ENCODE results near the gene SUN1.
A peak's percentile ranks its signal among the peaks of the same experiment; 100 is the strongest.
"Not testable (repeated sequence)": the region's sequence is repeated elsewhere in the genome, so short reads cannot be mapped to it uniquely, and the experiment has no call there.

SUN1 gene

GRCh38 chr7:908591-909357, 76.5 kb downstream of the SUN1 start:
- H3K4me3 ChIP-seq (ENCODE audit: extremely low read depth, insufficient read depth, low read length, poor library complexity, severe bottlenecking) = peak overlapping the region; percentile 18
- not testable (repeated sequence) for H3K36me3 ChIP-seq (ENCODE audit: control insufficient read depth, insufficient read depth, low read length); H3K27ac ChIP-seq (ENCODE audit: low read depth, low read length, severe bottlenecking); H3K4me1 ChIP-seq (ENCODE audit: control insufficient read depth, insufficient read depth, low read length, poor library complexity, severe bottlenecking); H3K9me3 ChIP-seq (ENCODE audit: control insufficient read depth, low read length)
- WGBS, 2 experiments (ENCODE audit: insufficient coverage in 2 of 2) = 23 to 31% methylated on average over 29 to 38 of the region's 73 CpGs

GRCh38 chr7:909358-910329, 77.4 kb downstream of the SUN1 start:
- WGBS, 2 experiments (ENCODE audit: insufficient coverage in 2 of 2) = 63 to 65% methylated on average over 51 of the region's 58 CpGs
- Histone ChIP-seq H3K4me3 (ENCODE audit: extremely low read depth, insufficient read depth, low read length, poor library complexity, severe bottlenecking) (peak overlapping the region; percentile 18), H3K27ac (ENCODE audit: low read depth, low read length, severe bottlenecking) (no peak overlapping the region), H3K36me3 (ENCODE audit: control insufficient read depth, insufficient read depth, low read length) (no peaks in the 10 kb centered on the region), H3K4me1 (ENCODE audit: control insufficient read depth, insufficient read depth, low read length, poor library complexity, severe bottlenecking) (peaks cover 3% of the 10 kb centered on the region), H3K9me3 (ENCODE audit: control insufficient read depth, low read length) (no peaks in the 10 kb centered on the region)

GRCh38 chr7:910441-910861, 78.2 kb downstream of the SUN1 start:
- H3K27ac ChIP-seq (ENCODE audit: low read depth, low read length, severe bottlenecking) = no peak overlapping the region
- 83 to 88% methylated on average over 8 to 11 of the region's 11 CpGs for WGBS, 2 experiments (ENCODE audit: insufficient coverage in 2 of 2)
- no peaks in the 10 kb centered on the region for H3K36me3 ChIP-seq (ENCODE audit: control insufficient read depth, insufficient read depth, low read length)
- H3K9me3 ChIP-seq (ENCODE audit: control insufficient read depth, low read length) = no peaks in the 10 kb centered on the region
- peaks cover 2% of the 10 kb centered on the region for H3K4me1 ChIP-seq (ENCODE audit: control insufficient read depth, insufficient read depth, low read length, poor library complexity, severe bottlenecking)
- H3K4me3 ChIP-seq (ENCODE audit: extremely low read depth, insufficient read depth, low read length, poor library complexity, severe bottlenecking) = no peak overlapping the region

GRCh38 chr7:910931-911431, 78.7 kb downstream of the SUN1 start:
- no peaks in the 10 kb centered on the region for H3K9me3 ChIP-seq (ENCODE audit: control insufficient read depth, low read length)
- H3K4me1 ChIP-seq (ENCODE audit: control insufficient read depth, insufficient read depth, low read length, poor library complexity, severe bottlenecking) = peaks cover 3% of the 10 kb centered on the region
- WGBS, 2 experiments (ENCODE audit: insufficient coverage in 2 of 2) = 86 to 91% methylated on average over 15 to 16 of the region's 19 CpGs
- H3K36me3 ChIP-seq (ENCODE audit: control insufficient read depth, insufficient read depth, low read length) = no peaks in the 10 kb centered on the region
- no peak overlapping the region for H3K4me3 ChIP-seq (ENCODE audit: extremely low read depth, insufficient read depth, low read length, poor library complexity, severe bottlenecking)
- H3K27ac ChIP-seq (ENCODE audit: low read depth, low read length, severe bottlenecking) = no peak overlapping the region

- H3K36me3 ChIP-seq (ENCODE audit: control insufficient read depth, insufficient read depth, low read length) = no peaks in the 10 kb centered on the region
- peaks cover 3% of the 10 kb centered on the region for H3K4me1 ChIP-seq (ENCODE audit: control insufficient read depth, insufficient read depth, low read length, poor library complexity, severe bottlenecking)
- no peak overlapping the region for H3K27ac ChIP-seq (ENCODE audit: low read depth, low read length, severe bottlenecking)
- no peak overlapping the region for H3K4me3 ChIP-seq (ENCODE audit: extremely low read depth, insufficient read depth, low read length, poor library complexity, severe bottlenecking)
- WGBS, 2 experiments (ENCODE audit: insufficient coverage in 2 of 2) = 93% methylated on average over 39 of the region's 41 CpGs
- no peaks in the 10 kb centered on the region for H3K9me3 ChIP-seq (ENCODE audit: control insufficient read depth, low read length)
Observed at GRCh38 chr7:911791-912480, 79.7 kb downstream of the SUN1 start.

- Histone ChIP-seq H3K4me3 (ENCODE audit: extremely low read depth, insufficient read depth, low read length, poor library complexity, severe bottlenecking) (no peak overlapping the region), H3K36me3 (ENCODE audit: control insufficient read depth, insufficient read depth, low read length) (no peaks in the 10 kb centered on the region), H3K27ac (ENCODE audit: low read depth, low read length, severe bottlenecking) (no peak overlapping the region), H3K9me3 (ENCODE audit: control insufficient read depth, low read length) (no peaks in the 10 kb centered on the region), H3K4me1 (ENCODE audit: control insufficient read depth, insufficient read depth, low read length, poor library complexity, severe bottlenecking) (peaks cover 3% of the 10 kb centered on the region)
- WGBS, 2 experiments (ENCODE audit: insufficient coverage in 2 of 2) = 81 to 89% methylated on average over 14 to 26 of the region's 31 CpGs
Observed at GRCh38 chr7:913736-914520, 81.7 kb downstream of the SUN1 start.

GRCh38 chr7:914521-915194, 82.4 kb downstream of the SUN1 start:
- H3K36me3 ChIP-seq (ENCODE audit: control insufficient read depth, insufficient read depth, low read length) = no peaks in the 10 kb centered on the region

GRCh38 chr7:915291-916218, 83.3 kb downstream of the SUN1 start:
- Histone ChIP-seq H3K4me3 (ENCODE audit: extremely low read depth, insufficient read depth, low read length, poor library complexity, severe bottlenecking) (no peak overlapping the region), H3K4me1 (ENCODE audit: control insufficient read depth, insufficient read depth, low read length, poor library complexity, severe bottlenecking) (peaks cover 3% of the 10 kb centered on the region), H3K9me3 (ENCODE audit: control insufficient read depth, low read length) (no peaks in the 10 kb centered on the region), H3K27ac (ENCODE audit: low read depth, low read length, severe bottlenecking) (no peak overlapping the region), H3K36me3 (ENCODE audit: control insufficient read depth, insufficient read depth, low read length) (no peaks in the 10 kb centered on the region)
- 89 to 91% methylated on average over 40 to 41 of the region's 43 CpGs for WGBS, 2 experiments (ENCODE audit: insufficient coverage in 2 of 2)

More at GRCh38 chr7:914521-915194, 82.4 kb downstream of the SUN1 start:
- Histone ChIP-seq H3K4me1 (ENCODE audit: control insufficient read depth, insufficient read depth, low read length, poor library complexity, severe bottlenecking) (peaks cover 3% of the 10 kb centered on the region), H3K27ac (ENCODE audit: low read depth, low read length, severe bottlenecking) (no peak overlapping the region), H3K9me3 (ENCODE audit: control insufficient read depth, low read length) (no peaks in the 10 kb centered on the region), H3K4me3 (ENCODE audit: extremely low read depth, insufficient read depth, low read length, poor library complexity, severe bottlenecking) (no peak overlapping the region)
- 89 to 90% methylated on average over 15 to 16 of the region's 16 CpGs for WGBS, 2 experiments (ENCODE audit: insufficient coverage in 2 of 2)

Measured in mesodermal cell (in vitro differentiated cells).